WTC11 (cell line): ENCODE measurements around the gene DCUN1D3. TPM values are rescaled to one million over a fixed set of nuclear protein-coding genes. Genes with fewer than 3 reads are reported as not detected.

Experiments used
- ATAC-seq: fragments of 200-7000 bp; cut with Tn5 transposase; 2 replicates; pipeline ENCODE4 v1.10.0; 2021; ENCODE audit warnings: mild to moderate bottlenecking, moderate library complexity
- CTCF ChIA-PET: fragments of 300-600 bp; sonication (Branson Sonifier 250); formaldehyde crosslinking; loops from one replicate; lab custom pipeline; 2021; ENCODE audit warnings: antibody characterized with exemption; lab: Charles Lee
- POLR2A ChIA-PET: fragments of 350-600 bp; sonication (Branson Sonifier 250); formaldehyde crosslinking; loops from one replicate; lab custom pipeline; 2021; ENCODE audit warnings: antibody characterized with exemption; lab: Charles Lee
- DNase-seq: peaks from one replicate; pipeline ENCODE4 v3.0.0; 2021; ENCODE audit warnings: low spot score
- H3K27ac Mint-ChIP-seq: 2 replicates; pipeline ENCODE4 v1.8.0; 2021; ENCODE audit warnings: mixed read lengths
- H3K27me3 Mint-ChIP-seq: 2 replicates; pipeline ENCODE4 v1.8.0; 2021; ENCODE audit warnings: low read depth, mild to moderate bottlenecking, moderate library complexity, mixed read lengths
- H3K36me3 Mint-ChIP-seq: 2 replicates; pipeline ENCODE4 v1.8.0; 2021; ENCODE audit warnings: mixed read lengths
- H3K4me1 Mint-ChIP-seq: 2 replicates; pipeline ENCODE4 v1.8.0; 2022; ENCODE audit warnings: mixed read lengths
- H3K4me3 Mint-ChIP-seq: 2 replicates; pipeline ENCODE4 v1.8.0; 2021; ENCODE audit warnings: mild to moderate bottlenecking, moderate library complexity, mixed read lengths
- H3K9me3 Mint-ChIP-seq: 2 replicates; pipeline ENCODE4 v1.8.0; 2021; ENCODE audit warnings: mixed read lengths
- AR ChIP-seq: fragments of 250-450 bp; sonication (Bioruptor Pico); IDR thresholded peaks from 2 replicates; pipeline ENCODE4 v1.9.0; 2021; ENCODE audit warnings: mild to moderate bottlenecking
- ATF6 ChIP-seq: sonication (generic); formaldehyde crosslinking; IDR thresholded peaks from 2 replicates; pipeline ENCODE4 v1.8.1; 2023; ENCODE audit warnings: mild to moderate bottlenecking, missing genetic modification reagents
- EMX1 ChIP-seq: fragments of 250-450 bp; sonication (Bioruptor Pico); IDR thresholded peaks from 2 replicates; pipeline ENCODE4 v1.8.0; 2021; ENCODE audit warnings: mild to moderate bottlenecking
- ERG ChIP-seq: fragments of 250-450 bp; sonication (Bioruptor Pico); IDR thresholded peaks from 2 replicates; pipeline ENCODE4 v1.8.0; 2021; ENCODE audit warnings: mild to moderate bottlenecking
- NR1H2 ChIP-seq: sonication (generic); formaldehyde crosslinking; IDR thresholded peaks from 2 replicates; pipeline ENCODE4 v1.9.0; 2021; ENCODE audit warnings: mild to moderate bottlenecking, moderate library complexity, missing genetic modification reagents
- NR2C2 ChIP-seq: sonication (generic); formaldehyde crosslinking; IDR thresholded peaks from 2 replicates; pipeline ENCODE4 v1.8.0; 2022; ENCODE audit warnings: mild to moderate bottlenecking, missing genetic modification reagents
- NR3C1 ChIP-seq: sonication (generic); formaldehyde crosslinking; conservative IDR thresholded peaks from 2 replicates; pipeline ENCODE4 v1.8.1; 2023; ENCODE audit warnings: low read depth, mild to moderate bottlenecking, missing genetic modification reagents
- PRDM15 ChIP-seq: sonication (generic); formaldehyde crosslinking; IDR thresholded peaks from 2 replicates; pipeline ENCODE4 v1.8.0; 2022; ENCODE audit warnings: missing genetic modification reagents
- PREB ChIP-seq: sonication (generic); formaldehyde crosslinking; IDR thresholded peaks from 2 replicates; pipeline ENCODE4 v1.8.1; 2022; ENCODE audit warnings: mild to moderate bottlenecking, missing genetic modification reagents, moderate library complexity, borderline replicate concordance
- RELA ChIP-seq: sonication (generic); formaldehyde crosslinking; IDR thresholded peaks from 2 replicates; pipeline ENCODE4 v1.8.1; 2022; ENCODE audit warnings: missing genetic modification reagents, mild to moderate bottlenecking, borderline replicate concordance
- SMAD3 ChIP-seq: sonication (generic); formaldehyde crosslinking; IDR thresholded peaks from 2 replicates; pipeline ENCODE4 v1.8.0; 2022; ENCODE audit warnings: missing genetic modification reagents, mild to moderate bottlenecking, borderline replicate concordance
- SMAD4 ChIP-seq: sonication (generic); formaldehyde crosslinking; IDR thresholded peaks from 2 replicates; pipeline ENCODE4 v1.8.0; 2022; ENCODE audit warnings: mild to moderate bottlenecking, missing genetic modification reagents
- ZMAT4 ChIP-seq: fragments of 250-450 bp; sonication (Bioruptor Pico); IDR thresholded peaks from 2 replicates; pipeline ENCODE4 v1.9.0; 2021; ENCODE audit warnings: mild to moderate bottlenecking
- ZNF219 ChIP-seq: sonication (generic); formaldehyde crosslinking; IDR thresholded peaks from 2 replicates; pipeline ENCODE4 v1.8.0; 2023; ENCODE audit warnings: missing genetic modification reagents, mild to moderate bottlenecking, borderline replicate concordance
- ZNF263 ChIP-seq: sonication (generic); formaldehyde crosslinking; IDR thresholded peaks from 2 replicates; pipeline ENCODE4 v1.8.1; 2022; ENCODE audit warnings: low read depth, mild to moderate bottlenecking, moderate library complexity, missing genetic modification reagents
- ZNF416 ChIP-seq: fragments of 250-450 bp; sonication (Bioruptor Pico); IDR thresholded peaks from 2 replicates; pipeline ENCODE4 v1.9.0; 2021; ENCODE audit warnings: mild to moderate bottlenecking, inconsistent platforms
- total RNA-seq: library from RNA; stranded (reverse); gene quantifications from 3 replicates; pipeline ENCODE4 v1.2.3, GENCODE V29; 2021

DCUN1D3 gene
- total RNA-seq, 1 experiment from 2014 or later = 14.7 TPM

GRCh38 chr16:20938426-20938825 lies 38.3 kb upstream of the DCUN1D3 start:
- CTCF ChIA-PET = interaction anchor here (2.1 kb wide), 1 partner anchor 63 kb away, joined by 5 read pairs; no protein-coding TSS in a partner anchor
- ATAC-seq = no peak
- TF ChIP-seq ATF6 (CRISPR knock-in tag) (no peak), SMAD4 (CRISPR knock-in tag) (no peak)
- TF ChIP-seq, all 79 proteins: peak for 0
- DNase-seq = no peak
- peaks cover 6% of the 10 kb centered on the region; the same call in 1 of the 2 replicates for H3K4me1 Mint-ChIP-seq
- no peak overlapping the region for H3K4me3 Mint-ChIP-seq
- POLR2A ChIA-PET = no interaction called here
- no peak overlapping the region for H3K27ac Mint-ChIP-seq
- H3K36me3 Mint-ChIP-seq = no peaks in the 10 kb centered on the region
- no peaks in the 10 kb centered on the region for H3K9me3 Mint-ChIP-seq
- no peaks in the 10 kb centered on the region for H3K27me3 Mint-ChIP-seq

- Mint-ChIP-seq H3K4me1 (peaks cover 6% of the 10 kb centered on the region; the same call in 1 of the 2 replicates), H3K4me3 (no peak overlapping the region), H3K27me3 (no peaks in the 10 kb centered on the region), H3K36me3 (no peaks in the 10 kb centered on the region), H3K27ac (no peak overlapping the region), H3K9me3 (no peaks in the 10 kb centered on the region)
- TF ChIP-seq ZNF219 (no peak), ERG (CRISPR knock-in tag) (no peak), AR (no peak), PREB (CRISPR knock-in tag) (no peak), PRDM15 (no peak), ZNF263 (CRISPR knock-in tag) (no peak), NR3C1 (CRISPR knock-in tag) (no peak)
- no peak for DNase-seq
- ATAC-seq = no peak
- POLR2A ChIA-PET = no interaction called here
- CTCF ChIA-PET = interaction anchor here (0.7 to 2.1 kb wide), 2 partner anchors 20 to 64 kb away, joined by 3 to 5 read pairs; no protein-coding TSS in a partner anchor
Measured at GRCh38 chr16:20937736-20938135, 37.6 kb upstream of the DCUN1D3 start.

- POLR2A ChIA-PET = no interaction called here
- no peak overlapping the region for H3K27ac Mint-ChIP-seq
- H3K27me3 Mint-ChIP-seq = no peaks in the 10 kb centered on the region
- CTCF ChIA-PET = no interaction called here
- H3K9me3 Mint-ChIP-seq = no peaks in the 10 kb centered on the region
- H3K4me3 Mint-ChIP-seq = no peak overlapping the region
- DNase-seq = no peak
- no peak for ATAC-seq
- H3K36me3 Mint-ChIP-seq = no peaks in the 10 kb centered on the region
- TF ChIP-seq RELA (no peak), SMAD3 (CRISPR knock-in tag) (no peak), NR1H2 (CRISPR knock-in tag) (no peak), NR2C2 (CRISPR knock-in tag) (no peak), EMX1 (CRISPR knock-in tag) (no peak), ZMAT4 (CRISPR knock-in tag) (no peak), ZNF416 (no peak)
- H3K4me1 Mint-ChIP-seq = no peaks in the 10 kb centered on the region
Measured at GRCh38 chr16:20933589-20933988, 33.4 kb upstream of the DCUN1D3 start.
